Activated T-cell treated with anti-CD3 and anti-CD28 coated beads for 24 hours (primary cell): ENCODE measurements around the gene DMC1.
"Not testable (repeated sequence)": the region's sequence is repeated elsewhere in the genome, so short reads cannot be mapped to it uniquely, and the experiment has no call there.

Experiments
- DNase-seq: peaks from one replicate; pipeline ENCODE4 v3.0.0-alpha.2; 2020; ENCODE audit warnings: low read depth

The DMC1 gene

GRCh38 chr22:38497869-38498268 is 72.1 kb downstream of the DMC1 start:
- no peak for DNase-seq

DNA sequence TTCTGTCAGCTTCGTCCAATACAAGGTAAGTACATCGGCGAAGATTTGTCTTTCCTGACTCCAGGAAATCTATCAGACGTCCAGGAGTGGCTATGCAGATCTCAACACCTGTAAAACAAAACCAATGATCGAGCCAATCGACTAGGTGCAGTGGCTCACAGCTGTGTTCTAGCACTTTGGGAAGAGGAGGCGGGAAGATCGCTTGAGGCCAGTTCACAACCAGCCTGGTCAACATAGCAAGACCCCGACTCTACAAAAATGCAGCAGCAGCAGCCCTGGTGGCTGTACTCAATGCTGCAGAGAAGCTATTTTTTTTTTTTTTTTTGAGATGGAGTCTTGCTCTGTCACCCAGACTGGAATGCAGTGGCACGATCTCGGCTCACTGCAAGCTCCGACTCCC is 75.0 kb downstream of the DMC1 start:
- DNase-seq: no peak

- DNase-seq: no peak
These were observed 75.5 kb downstream of the DMC1 start for GRCh38 chr22:38494498-38494897.

DNA sequence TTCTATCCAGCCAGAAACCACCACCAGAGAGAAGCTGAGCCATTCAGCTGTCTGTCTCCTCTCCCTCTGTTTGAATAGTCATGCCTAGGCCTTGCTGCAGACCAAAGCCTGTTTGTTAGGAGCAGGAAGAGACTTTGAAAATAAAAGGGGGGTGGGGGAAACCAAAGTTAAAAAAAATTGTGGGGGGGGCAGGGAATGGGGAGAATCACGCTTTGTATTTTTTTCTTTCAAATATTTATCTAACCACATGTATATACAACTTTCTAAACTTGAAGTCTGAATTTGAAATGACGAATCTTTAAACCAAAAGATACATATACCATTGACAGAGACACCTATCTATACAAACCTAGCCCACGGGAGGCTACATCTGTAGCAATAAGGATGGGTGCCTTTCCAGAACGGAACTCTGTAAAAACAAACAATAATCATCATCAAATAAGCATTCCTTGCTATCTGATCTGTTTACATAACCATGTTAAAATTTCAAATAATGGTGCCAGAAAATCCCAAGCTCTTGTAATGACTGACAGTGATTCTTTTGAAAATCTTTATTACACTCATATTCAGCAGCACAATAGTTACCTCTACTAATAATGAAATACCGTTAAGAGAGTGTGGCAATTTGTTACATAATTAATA is 78.2 kb downstream of the DMC1 start:
- DNase-seq: no peak

DNA sequence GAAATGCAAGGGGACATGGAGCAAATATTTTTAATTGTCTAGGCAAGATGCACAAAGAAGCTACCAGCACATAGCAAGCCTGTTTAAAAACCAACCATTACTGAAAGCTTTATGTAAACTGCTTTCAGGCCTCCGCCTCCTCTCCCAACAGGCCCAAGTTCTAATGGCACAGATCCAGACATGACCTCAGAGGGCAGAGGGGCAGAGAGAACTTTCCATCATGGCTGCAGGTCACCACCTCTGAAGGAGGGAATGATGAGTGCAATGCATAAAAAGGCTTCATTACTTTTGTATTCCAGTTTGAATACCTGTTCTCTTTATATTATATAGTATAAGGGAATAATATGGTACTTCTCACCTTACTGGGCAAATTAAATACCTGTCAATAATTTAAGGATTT is 79.1 kb downstream of the DMC1 start:
- no peak for DNase-seq

DNA sequence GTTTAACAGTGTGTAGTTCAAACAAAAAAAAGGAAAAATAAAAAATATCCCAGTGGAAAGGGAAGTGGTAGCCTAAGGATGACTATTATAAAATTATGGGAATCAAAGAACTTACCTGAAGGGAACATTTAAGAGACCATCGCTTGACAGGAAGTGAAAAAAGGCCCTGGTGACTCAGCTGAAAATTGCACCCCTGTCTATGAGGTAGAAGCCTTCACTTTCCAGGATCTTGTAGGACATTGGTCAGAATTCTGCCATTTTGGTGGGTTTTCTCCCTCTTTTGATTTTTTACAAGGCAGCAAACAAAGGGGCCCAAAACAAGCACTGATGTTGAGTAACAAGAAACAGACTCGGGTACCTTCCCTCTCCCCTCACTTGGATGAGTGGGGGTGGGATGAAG is 79.5 kb downstream of the DMC1 start:
- DNase-seq: no peak

DNA sequence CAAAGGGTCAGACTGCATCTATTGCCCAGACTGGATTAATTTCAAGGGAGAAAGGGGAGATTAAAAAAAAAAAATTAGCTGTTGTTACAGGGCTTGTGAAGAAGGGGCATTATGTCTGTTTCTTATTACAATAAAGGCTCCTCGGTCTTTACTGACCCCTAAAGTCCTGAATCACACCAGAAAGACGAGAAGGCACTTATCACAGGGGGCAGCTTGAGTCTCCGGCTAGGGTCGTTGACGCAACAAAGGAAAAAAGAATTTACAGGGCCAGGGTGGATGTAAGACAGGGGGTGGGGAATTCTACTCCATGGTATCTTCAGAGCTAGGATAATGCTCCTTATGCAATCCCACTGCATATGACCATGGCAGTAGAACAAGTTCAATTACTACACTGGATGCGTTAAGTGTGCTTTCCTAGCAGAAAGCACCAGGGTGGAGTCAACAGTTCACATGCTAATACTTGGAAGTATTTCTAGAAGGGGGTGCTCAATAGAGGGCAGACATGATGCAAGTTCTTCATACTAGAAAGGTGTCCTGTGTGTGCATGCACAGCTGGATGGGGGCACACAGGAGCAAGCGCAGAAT is 80.3 kb downstream of the DMC1 start:
- DNase-seq: no peak

GRCh38 chr22:38489142-38489541 is 80.8 kb downstream of the DMC1 start:
- DNase-seq: no peak

- DNase-seq: no peak
These were observed 82.0 kb downstream of the DMC1 start for GRCh38 chr22:38487946-38488345.

DNA sequence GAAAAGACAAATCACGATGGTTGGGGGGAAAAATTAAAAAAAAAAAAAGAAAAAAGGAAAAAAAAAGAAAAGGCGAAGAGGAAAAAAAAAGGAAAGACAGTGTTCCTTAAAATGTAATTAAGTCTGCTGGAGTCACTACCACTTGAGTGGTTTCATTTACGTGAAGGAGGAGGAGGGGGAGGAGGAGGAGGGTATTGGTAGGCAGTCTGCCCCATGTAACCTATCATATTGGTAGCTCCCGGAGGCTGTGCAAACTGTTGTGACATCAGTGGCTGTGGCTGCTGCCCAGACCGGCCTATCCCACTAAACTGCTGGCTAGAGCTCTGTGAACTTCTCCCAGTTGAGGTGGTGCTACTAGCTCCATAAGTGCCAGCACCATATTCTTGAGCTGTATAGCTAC is 84.2 kb downstream of the DMC1 start:
- DNase-seq: no peak

GRCh38 chr22:38484244-38484643 is 85.7 kb downstream of the DMC1 start:
- DNase-seq: no peak

DNA sequence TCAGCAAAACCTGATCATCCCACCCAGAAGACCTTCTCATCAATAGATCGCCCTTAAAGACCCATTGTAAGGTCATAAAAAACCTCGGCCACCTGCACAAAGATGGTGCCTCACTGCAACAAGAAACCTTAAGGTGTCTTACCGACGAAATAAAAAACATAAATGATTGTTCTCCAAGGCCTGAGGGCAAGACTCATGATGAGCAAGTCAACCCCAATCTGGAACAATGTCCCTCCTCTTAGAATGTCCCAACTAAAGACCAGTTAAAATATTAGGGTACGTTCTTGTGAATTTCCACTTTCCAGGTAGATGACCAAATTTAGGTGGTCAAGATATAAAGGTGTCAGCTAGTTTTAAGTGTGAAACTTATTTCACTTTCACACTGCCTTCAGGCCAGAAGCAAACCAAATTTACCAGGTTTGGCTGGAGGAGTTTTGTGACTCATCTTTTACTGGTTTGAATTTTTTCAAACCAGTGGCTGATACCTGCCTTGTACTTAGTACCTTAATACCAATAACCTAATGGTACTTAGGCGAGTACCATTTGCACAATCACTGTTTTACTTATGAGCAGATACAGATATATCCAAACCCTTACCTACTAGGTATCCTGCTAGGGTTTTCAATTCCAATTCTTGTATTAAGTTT is 87.2 kb downstream of the DMC1 start:
- DNase-seq: no peak

- DNase-seq: no peak
These were observed 88.1 kb downstream of the DMC1 start for GRCh38 chr22:38481871-38482332.

DNA sequence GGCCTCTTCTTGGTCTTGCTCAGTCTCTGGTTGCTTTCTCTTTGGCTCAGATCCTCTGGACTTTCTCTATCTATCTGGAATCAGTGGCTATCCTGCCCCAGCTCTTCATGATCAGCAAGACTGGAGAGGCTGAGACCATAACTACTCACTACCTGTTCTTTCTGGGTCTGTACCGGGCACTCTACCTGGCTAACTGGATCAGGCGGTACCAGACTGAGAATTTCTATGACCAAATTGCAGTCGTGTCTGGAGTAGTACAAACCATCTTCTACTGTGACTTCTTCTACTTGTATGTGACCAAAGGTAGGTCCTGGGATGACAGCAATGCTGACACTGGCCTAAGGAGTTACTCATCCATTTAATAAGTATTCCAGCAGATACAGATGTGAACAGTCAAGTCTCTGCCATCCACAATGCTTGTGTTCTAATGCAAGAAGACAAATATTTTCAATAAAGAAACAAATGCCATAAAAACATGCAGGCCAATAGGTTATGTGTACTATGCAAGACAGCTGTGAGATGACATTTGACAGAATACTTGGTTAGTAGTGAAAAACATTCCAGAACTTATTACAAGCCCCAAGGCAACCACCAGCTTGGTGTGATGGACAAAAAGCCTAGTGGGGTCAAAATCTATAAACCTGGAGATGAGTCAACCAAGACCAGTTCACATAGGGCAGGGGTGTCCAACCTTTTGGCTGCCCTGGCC is 88.7 kb downstream of the DMC1 start:
- DNase-seq: no peak

- DNase-seq: no peak
These were observed 90.7 kb downstream of the DMC1 start for GRCh38 chr22:38479096-38479837.

DNA sequence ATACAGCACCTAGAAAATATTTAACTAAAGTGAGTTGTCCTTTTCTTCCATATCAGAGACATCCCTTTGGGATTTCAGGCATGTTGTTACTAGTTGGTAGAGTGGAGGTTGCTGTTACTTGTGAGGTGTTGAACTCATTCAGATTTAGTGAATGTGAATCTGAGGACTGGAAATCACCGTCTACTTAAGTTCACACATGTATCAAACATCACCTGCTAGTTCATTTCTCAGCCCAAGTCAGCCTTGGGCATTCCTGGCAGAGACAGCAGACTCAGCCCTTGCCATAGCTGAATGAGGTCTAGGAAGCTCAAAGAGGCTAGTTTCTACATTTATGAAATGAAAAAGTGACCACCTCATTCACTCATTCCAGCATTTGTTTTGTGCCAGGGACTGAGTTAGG is 92.4 kb downstream of the DMC1 start:
- DNase-seq: no peak

DNA sequence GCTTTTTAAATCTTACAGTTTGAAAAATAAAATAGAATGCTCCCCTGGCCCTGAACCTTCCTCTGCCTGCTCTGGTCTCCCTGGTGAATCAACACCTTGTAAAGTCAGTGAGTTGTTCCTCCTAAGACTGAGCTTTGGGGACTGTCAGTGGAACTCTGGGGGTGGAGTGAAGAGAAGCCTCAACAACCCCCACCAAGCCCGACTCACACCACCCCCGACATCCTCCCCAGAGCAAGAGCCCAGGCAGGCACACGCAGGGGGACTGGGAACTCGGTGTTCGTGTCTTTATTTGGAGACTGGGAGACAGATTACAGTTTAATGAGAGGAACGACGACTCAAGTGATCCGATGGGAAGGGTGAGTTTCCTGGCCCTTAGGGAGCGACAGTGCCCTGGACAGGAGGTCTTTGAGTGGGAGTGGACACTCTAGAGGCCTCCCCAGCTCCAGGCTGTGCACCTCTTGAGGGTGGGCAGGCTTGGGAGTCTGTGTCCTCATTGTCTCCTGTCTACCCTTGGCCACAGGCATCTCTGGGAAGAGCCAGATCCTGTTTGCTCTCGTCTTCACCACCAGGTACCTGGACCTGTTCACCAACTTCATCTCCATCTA is 95.9 kb downstream of the DMC1 start:
- no peak for DNase-seq

- no peak for DNase-seq
These were observed 98.7 kb downstream of the DMC1 start for GRCh38 chr22:38471237-38471636.

- DNase-seq: not testable (repeated sequence)
These were observed 99.8 kb downstream of the DMC1 start for GRCh38 chr22:38470179-38470578.

- no peak for DNase-seq
These were observed 100.6 kb downstream of the DMC1 start for GRCh38 chr22:38469306-38469781.
